NCI-H1930 (cell line): ENCODE data around the gene RFPL3.
A peak's percentile ranks its signal among the peaks of the same experiment; 100 is the strongest.
"Not testable (repeated sequence)": the region's sequence is repeated elsewhere in the genome, so short reads cannot be mapped to it uniquely, and the experiment has no call there.

Source experiments
- DNase-seq, 2 experiments: peaks; one replicate each; lab custom pipeline; 2025; lab: John Stamatoyannopoulos, UW

Gene RFPL3

GRCh38 chr22:32353840-32354239 lies 3.8 kb upstream of the RFPL3 start:
- DNase-seq: no peak

GRCh38 chr22:32354360-32355351 lies 3.0 kb upstream of the RFPL3 start:
- DNase-seq: no peak

- no peak for DNase-seq
Measured at GRCh38 chr22:32355760-32356159, 1.9 kb upstream of the RFPL3 start.

- not testable (repeated sequence) for DNase-seq
Measured at GRCh38 chr22:32360096-32360495, 2.4 kb downstream of the RFPL3 start.

- no peak for DNase-seq
Measured at GRCh38 chr22:32361257-32361656, 3.6 kb downstream of the RFPL3 start.

- no peak for DNase-seq
Measured at GRCh38 chr22:32364210-32364609, 6.5 kb downstream of the RFPL3 start.

- no peak for DNase-seq
Measured at GRCh38 chr22:32375678-32376450, 18.2 kb downstream of the RFPL3 start.

- no peak for DNase-seq
Measured at GRCh38 chr22:32376681-32377080, 19.0 kb downstream of the RFPL3 start.

- DNase-seq: peak; percentile 52 to 56
Measured at GRCh38 chr22:32378707-32379272, 21.1 kb downstream of the RFPL3 start.

- DNase-seq: no peak
Measured at GRCh38 chr22:32380991-32381390, 23.3 kb downstream of the RFPL3 start.

GRCh38 chr22:32385681-32386080 lies 28.0 kb downstream of the RFPL3 start:
- no peak for DNase-seq

- peak in 1 of 2 experiments; percentile 28 for DNase-seq
Measured at GRCh38 chr22:32389685-32390084, 32.0 kb downstream of the RFPL3 start.

GRCh38 chr22:32395107-32395506 lies 37.4 kb downstream of the RFPL3 start:
- no peak for DNase-seq

GRCh38 chr22:32396255-32396654 lies 38.6 kb downstream of the RFPL3 start:
- no peak for DNase-seq

- DNase-seq: no peak
Measured at GRCh38 chr22:32396746-32397145, 39.1 kb downstream of the RFPL3 start.

GRCh38 chr22:32401486-32401885 lies 43.8 kb downstream of the RFPL3 start:
- DNase-seq: no peak

GRCh38 chr22:32404021-32404420 lies 46.4 kb downstream of the RFPL3 start:
- no peak for DNase-seq

GRCh38 chr22:32407312-32407711 lies 49.6 kb downstream of the RFPL3 start:
- no peak for DNase-seq

GRCh38 chr22:32407936-32408335 lies 50.3 kb downstream of the RFPL3 start:
- no peak for DNase-seq

GRCh38 chr22:32409977-32410376 lies 52.3 kb downstream of the RFPL3 start:
- DNase-seq: no peak

GRCh38 chr22:32410459-32410858 lies 52.8 kb downstream of the RFPL3 start:
- DNase-seq: no peak
